Left hindlimb (tissue), 1 donor: Measurements from ENCODE around the gene CCDC30.
"Not testable (repeated sequence)": the region's sequence is repeated elsewhere in the genome, so short reads cannot be mapped to it uniquely, and the experiment has no call there.

Experiments
- DNase-seq: peaks from one replicate; pipeline ENCODE4 v3.0.0-alpha.2; 2018

The CCDC30 gene

GRCh38 chr1:42658877-42659337 lies 195.8 kb downstream of the CCDC30 start:
- no peak for DNase-seq

DNA sequence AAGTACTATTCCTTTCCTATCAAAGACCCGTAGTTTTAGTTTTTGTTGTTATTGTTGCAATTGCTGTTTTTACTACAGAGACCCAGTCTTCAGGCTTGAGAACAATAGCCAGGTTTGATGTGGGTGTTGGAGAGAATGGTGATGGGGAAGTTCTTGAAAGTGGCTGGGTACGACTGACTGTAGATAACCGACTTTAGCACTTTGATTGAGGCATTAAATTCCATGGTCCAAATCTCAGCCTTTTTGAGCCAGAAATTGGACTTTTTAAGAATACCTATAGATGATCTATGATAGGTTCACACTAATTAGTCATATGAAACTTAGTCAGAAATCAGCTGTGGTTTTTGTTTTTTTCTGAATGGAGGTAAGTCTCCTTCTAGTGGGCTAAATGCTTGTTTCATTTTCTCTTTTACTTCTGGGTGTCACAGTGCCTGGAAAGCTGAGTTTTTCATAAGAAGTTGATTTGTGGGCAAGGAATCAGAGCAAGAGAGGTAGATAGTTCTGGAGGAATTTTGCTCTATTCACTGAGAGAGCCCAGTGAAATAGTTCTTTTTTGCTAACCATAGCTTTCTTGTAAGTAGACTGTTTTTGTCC lies 197.9 kb downstream of the CCDC30 start:
- no peak for DNase-seq

DNA sequence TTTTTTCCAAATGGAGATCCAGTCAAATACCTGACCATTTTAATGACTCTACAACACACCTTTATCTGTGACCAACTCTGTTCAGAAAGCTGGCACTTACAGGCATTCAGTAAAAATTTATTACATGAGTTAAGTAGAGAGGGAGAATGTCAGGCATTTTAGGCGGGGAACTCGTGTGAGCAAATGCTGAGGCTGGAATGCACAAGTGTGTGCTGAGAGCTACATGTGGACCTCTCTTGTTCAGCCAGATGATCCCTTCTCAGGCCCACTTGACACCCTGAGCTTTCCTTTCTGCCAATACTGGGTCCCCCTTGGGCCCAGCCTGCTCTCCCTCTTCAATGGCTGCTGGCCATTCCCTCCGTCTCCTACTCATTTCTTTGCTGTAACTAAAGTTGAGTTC lies 206.8 kb downstream of the CCDC30 start:
- no peak for DNase-seq

DNA sequence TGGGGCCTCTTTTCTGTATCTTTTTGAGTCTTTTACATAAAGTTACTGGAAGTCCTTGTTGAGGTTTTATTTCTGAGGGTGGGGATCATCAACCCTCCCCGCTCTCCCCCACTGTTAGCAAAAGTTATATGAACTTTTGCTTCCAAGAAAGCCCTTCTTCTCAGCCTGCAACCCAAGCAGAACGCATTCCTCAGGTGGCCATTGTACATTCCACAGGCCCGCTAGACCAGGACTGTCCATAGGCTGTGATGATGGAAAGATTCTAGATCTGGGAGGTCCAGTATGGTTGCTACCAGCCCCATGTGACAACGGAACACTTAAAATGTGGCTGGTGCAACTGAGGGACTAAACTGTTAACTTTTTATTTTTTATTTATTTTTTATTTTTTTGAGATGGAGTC lies 207.3 kb downstream of the CCDC30 start:
- DNase-seq: no peak

GRCh38 chr1:42674214-42674613 lies 211.1 kb downstream of the CCDC30 start:
- DNase-seq: no peak

DNA sequence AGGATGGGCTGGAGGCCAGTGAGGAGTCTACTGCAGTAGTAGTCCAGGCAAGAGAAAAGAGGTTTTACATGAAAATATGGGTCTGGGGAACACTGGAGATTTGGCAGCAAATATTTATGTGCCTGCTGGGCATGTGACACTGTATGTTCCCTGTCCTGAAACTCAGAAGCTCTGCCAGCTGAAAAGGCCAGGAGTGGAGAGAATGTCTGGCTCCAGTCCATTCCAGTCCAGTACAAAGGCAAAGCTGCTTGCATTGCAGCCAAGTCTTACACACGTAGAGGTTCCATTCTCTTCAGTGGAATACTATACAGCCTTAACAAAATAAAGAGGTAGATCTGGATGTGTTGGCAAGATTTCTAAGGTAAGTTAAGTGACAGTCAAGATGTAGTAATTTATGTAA lies 211.6 kb downstream of the CCDC30 start:
- DNase-seq: no peak

GRCh38 chr1:42675467-42675866 lies 212.4 kb downstream of the CCDC30 start:
- no peak for DNase-seq

GRCh38 chr1:42676534-42677087 lies 213.5 kb downstream of the CCDC30 start:
- no peak for DNase-seq

DNA sequence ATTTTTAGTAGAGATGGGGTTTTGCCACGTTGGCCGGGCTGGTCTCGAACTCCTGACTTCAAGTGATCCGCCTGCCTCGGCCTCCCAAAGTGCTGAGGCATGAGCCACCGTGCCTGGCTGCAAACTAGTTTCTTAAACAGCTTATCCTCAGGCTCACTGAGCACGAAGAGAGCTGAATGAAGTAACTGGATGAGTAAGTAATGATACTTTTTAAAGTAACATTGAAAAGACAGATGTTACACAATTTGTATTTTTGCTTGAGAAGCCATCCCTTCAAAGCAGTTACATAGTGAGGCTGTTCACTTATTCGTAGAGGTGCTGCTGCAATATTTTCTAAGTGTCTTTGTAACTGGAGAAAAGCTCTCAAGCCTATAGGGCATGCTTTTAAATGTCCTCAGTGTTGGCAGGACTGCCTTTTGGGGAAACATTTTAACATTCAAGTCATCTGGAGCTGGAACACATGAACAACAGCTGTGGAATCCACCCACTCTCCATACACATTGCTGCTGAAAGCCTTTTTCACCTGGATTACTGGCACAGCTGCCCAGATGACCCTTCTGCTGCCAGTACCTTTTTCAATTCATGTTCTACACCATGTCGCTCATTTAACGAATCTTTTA lies 216.4 kb downstream of the CCDC30 start:
- DNase-seq: no peak

GRCh38 chr1:42680055-42680454 lies 217.0 kb downstream of the CCDC30 start:
- DNase-seq: no peak

DNA sequence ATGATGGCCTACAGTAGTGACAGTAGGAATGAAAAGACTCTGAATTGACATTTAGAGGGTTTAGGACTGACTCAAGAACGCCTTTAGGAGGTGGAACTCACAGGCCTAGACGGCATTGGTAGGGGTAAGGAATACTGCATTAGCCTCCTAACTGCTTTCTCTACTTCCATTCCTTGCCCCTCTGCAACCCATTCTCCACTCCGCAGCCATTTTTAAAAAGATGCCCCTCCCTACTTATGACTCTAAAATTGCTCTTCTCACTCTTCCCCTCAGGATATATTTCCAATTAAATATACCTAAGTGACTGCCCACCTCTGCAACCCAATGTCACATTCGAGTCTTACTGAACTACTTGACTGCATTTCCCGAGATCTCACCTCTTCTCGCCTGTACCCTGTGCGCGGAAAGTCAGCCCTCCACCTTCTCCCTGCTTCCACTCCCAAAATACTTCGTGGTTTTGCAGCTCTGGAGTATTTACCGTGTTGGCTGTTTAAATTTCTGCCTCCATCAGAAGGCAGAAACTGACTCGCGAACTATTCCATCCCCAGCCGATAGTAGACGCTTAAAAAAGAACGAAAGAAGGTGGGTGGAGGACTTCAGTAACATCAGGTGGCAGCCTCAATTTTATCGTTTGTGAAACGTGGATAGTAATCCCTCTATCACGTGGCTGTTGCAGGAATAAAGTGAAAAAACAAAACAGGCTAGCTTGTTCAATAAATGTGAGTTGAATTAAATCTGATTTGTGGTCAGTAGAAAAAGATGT lies 218.0 kb downstream of the CCDC30 start:
- no peak for DNase-seq

DNA sequence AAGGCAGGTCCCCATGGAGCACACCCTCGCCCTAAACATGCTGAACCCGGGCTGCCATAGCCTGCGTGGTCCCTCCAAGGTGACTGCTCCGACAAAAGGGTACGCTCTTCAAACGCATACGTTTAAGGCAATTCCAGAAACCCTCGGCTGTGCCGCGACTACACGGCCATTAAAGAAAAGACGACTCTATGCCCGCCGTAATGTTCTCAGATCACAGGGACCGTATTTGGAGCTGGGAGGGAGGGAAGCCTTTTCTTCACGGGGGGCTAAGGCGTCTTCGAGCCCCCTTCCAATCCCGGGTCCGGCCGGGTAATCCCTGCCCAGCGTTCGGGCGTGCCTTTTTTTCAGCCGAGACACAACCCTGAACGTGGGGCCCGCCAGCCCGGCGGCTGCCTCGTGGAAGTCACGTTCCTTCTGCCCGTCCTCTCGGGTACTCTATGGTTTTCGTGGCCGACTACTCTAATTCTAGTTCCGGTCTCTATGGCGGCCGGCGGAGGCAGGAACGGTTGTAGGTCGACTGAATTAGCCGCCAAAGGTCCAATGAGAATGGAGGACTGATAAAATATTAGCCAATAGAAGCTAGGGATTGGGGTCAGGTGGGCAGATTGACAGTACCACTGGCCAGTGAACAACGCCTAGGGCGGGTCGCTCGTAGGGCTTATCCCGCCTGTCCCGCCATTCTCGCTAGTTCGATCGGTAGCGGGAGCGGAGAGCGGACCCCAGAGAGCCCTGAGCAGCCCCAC lies 218.8 kb downstream of the CCDC30 start, which contains the start of gene YBX1:
Gene YBX1, plus strand, starts transcription at position 678 of the 743 bp plus-strand sequence. CDS start 148 bp downstream, outside the sequence.
- peak; percentile 98 for DNase-seq

DNA sequence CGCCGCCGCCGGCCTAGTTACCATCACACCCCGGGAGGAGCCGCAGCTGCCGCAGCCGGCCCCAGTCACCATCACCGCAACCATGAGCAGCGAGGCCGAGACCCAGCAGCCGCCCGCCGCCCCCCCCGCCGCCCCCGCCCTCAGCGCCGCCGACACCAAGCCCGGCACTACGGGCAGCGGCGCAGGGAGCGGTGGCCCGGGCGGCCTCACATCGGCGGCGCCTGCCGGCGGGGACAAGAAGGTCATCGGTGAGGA lies 219.3 kb downstream of the CCDC30 start:
- not testable (repeated sequence) for DNase-seq

- DNase-seq: peak; percentile 76
These were observed 219.8 kb downstream of the CCDC30 start for GRCh38 chr1:42682739-42683531.

DNA sequence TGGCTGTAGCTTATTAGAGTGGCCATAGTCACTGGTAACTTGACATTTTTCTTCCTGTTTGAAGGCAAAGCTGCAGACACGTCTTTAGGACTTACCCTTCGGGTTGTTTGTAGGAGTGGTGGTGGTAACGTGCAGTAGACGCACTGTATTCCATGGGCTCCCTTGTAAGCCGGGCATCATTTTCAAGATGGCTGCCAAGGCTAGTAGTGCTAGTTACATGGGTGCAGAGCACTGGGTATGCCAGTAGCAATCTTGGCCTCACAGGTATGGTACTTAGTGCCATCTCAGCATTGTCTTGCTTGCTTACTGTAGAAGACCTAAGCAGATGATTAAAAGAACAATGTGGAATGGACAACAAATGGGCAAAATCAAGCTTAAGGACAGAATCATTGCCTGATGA lies 221.1 kb downstream of the CCDC30 start:
- DNase-seq: no peak

GRCh38 chr1:42686418-42686817 lies 223.3 kb downstream of the CCDC30 start:
- DNase-seq: no peak

GRCh38 chr1:42689912-42690311 lies 226.8 kb downstream of the CCDC30 start:
- no peak for DNase-seq

GRCh38 chr1:42690477-42691156 lies 227.5 kb downstream of the CCDC30 start:
- DNase-seq: no peak

- no peak for DNase-seq
These were observed 228.0 kb downstream of the CCDC30 start for GRCh38 chr1:42691157-42691498.

GRCh38 chr1:42692461-42692860 lies 229.4 kb downstream of the CCDC30 start:
- DNase-seq: no peak

DNA sequence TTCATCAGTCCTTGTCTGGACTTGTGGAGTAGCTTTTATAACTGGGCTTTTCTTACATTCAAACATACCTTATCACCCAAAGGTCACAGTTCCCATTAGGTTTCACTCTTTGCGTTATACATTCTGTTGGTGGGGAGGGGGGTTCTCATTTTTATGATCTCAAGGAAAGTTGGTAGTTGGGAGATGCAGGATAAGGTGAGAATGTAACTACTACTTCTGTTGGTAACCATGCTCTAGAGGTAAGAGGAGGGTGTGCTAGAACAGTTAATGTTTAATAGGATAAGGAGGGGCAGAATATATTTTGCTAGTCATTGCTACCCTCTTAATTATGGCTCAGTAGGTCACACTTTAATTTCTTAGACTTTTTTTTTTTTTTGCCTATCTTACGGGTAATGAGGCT lies 229.8 kb downstream of the CCDC30 start:
- DNase-seq: no peak
